Neural cell (in vitro differentiated cells): Measurements from ENCODE around the gene ALK. TPM values are rescaled to one million over a fixed set of nuclear protein-coding genes. Genes with fewer than 3 reads are reported as not detected.

ENCODE experiments used
- H2AFZ ChIP-seq: fragments of 200-600, 300-800 bp; sonication (generic), shearing (Covaris generic); 2 replicates; pipeline ENCODE4 v1.6.0; 2014; ENCODE audit warnings: low read depth, mild to moderate bottlenecking, antibody characterized with exemption, low read length, moderate library complexity
- H3F3A ChIP-seq: fragments of 200-600 bp; shearing (Covaris generic); 2 replicates; pipeline ENCODE4 v1.6.1; 2016; ENCODE audit warnings: mild to moderate bottlenecking, moderate library complexity, mixed read lengths, antibody characterized with exemption, low read length; ENCODE audit not compliant: insufficient read depth, poor library complexity, severe bottlenecking
- H3K27ac ChIP-seq: fragments of 200-600, 300-800 bp; sonication (generic), shearing (Covaris generic); 2 replicates; pipeline ENCODE4 v1.5.1; 2014; ENCODE audit warnings: mild to moderate bottlenecking, low read length, moderate library complexity
- H3K27me3 ChIP-seq: fragments of 300-800, 200-600 bp; sonication (generic), shearing (Covaris generic); 2 replicates; pipeline ENCODE4 v1.6.0; 2014; ENCODE audit warnings: mild to moderate bottlenecking, low read depth, low read length, moderate library complexity; ENCODE audit not compliant: insufficient read depth
- H3K36me3 ChIP-seq: fragments of 300-800, 200-600 bp; sonication (generic), shearing (Covaris generic); 2 replicates; pipeline ENCODE4 v1.5.1; 2014; ENCODE audit warnings: mild to moderate bottlenecking, antibody characterized with exemption, low read length, moderate library complexity; ENCODE audit not compliant: insufficient read depth
- H3K4me2 ChIP-seq: fragments of 300-800, 200-600 bp; sonication (generic), shearing (Covaris generic); 2 replicates; pipeline ENCODE4 v1.6.0; 2014; ENCODE audit warnings: mild to moderate bottlenecking, low read length
- H3K4me3 ChIP-seq: fragments of 300-800, 200-600 bp; sonication (generic), shearing (Covaris generic); 2 replicates; pipeline ENCODE4 v1.5.1; 2014; ENCODE audit warnings: mild to moderate bottlenecking, low read length, moderate library complexity
- H3K79me2 ChIP-seq: fragments of 200-600 bp; shearing (Covaris generic); replicated peaks from 2 replicates; pipeline ENCODE4 v1.6.0; 2014; ENCODE audit warnings: mild to moderate bottlenecking, low read length, moderate library complexity; ENCODE audit not compliant: insufficient read depth
- H3K9ac ChIP-seq: fragments of 300-800, 200-600 bp; sonication (generic), shearing (Covaris generic); 2 replicates; pipeline ENCODE4 v1.6.1; 2016; ENCODE audit warnings: mild to moderate bottlenecking, low read length, mixed read lengths
- H3K9me2 ChIP-seq: fragments of 200-600 bp; shearing (Covaris generic); 2 replicates; pipeline ENCODE4 v1.6.1; 2016; ENCODE audit warnings: mild to moderate bottlenecking, low read length, mixed read lengths; ENCODE audit not compliant: insufficient read depth
- H3K9me3 ChIP-seq: fragments of 200-600, 300-800 bp; sonication (generic), shearing (Covaris generic); 2 replicates; pipeline ENCODE4 v1.6.1; 2016; ENCODE audit warnings: mild to moderate bottlenecking, mixed run types, low read length, moderate library complexity, mixed read lengths
- H4K20me1 ChIP-seq: fragments of 200-600 bp; shearing (Covaris generic); 2 replicates; pipeline ENCODE4 v1.6.1; 2016; ENCODE audit warnings: mild to moderate bottlenecking, mixed run types; ENCODE audit not compliant: insufficient read depth
- CTCF ChIP-seq: fragments of 450-650 bp; IDR thresholded peaks from 2 replicates; pipeline ENCODE4 v1.5.1; 2014; ENCODE audit warnings: antibody characterized with exemption, mild to moderate bottlenecking, moderate library complexity; ENCODE audit not compliant: poor library complexity, severe bottlenecking
- EP300 ChIP-seq: fragments of 450-650 bp; conservative IDR thresholded peaks from 2 replicates; pipeline ENCODE4 v1.6.1; 2014; ENCODE audit warnings: antibody characterized with exemption, mild to moderate bottlenecking, moderate library complexity; ENCODE audit not compliant: poor library complexity, severe bottlenecking
- EZH2 ChIP-seq: fragments of 200-600, 300-800 bp; shearing (Covaris generic), sonication (generic); IDR thresholded peaks from 2 replicates; pipeline ENCODE4 v1.6.1; 2014; ENCODE audit warnings: antibody characterized with exemption, low read length, borderline replicate concordance, mild to moderate bottlenecking; ENCODE audit not compliant: insufficient read depth, poor library complexity, severe bottlenecking
- MXI1 ChIP-seq: fragments of 450-650 bp; conservative IDR thresholded peaks from 2 replicates; pipeline ENCODE4 v1.6.1; 2014; ENCODE audit warnings: antibody characterized with exemption, mild to moderate bottlenecking; ENCODE audit not compliant: poor library complexity, severe bottlenecking
- POLR2AphosphoS5 ChIP-seq: IDR thresholded peaks from 2 replicates; pipeline ENCODE4 v1.6.1; 2012
- RAD21 ChIP-seq: fragments of 450-650 bp; conservative IDR thresholded peaks from 2 replicates; pipeline ENCODE4 v1.6.1; 2014; ENCODE audit warnings: antibody characterized with exemption, mild to moderate bottlenecking, moderate library complexity
- SMC3 ChIP-seq: fragments of 450-650 bp; conservative IDR thresholded peaks from 2 replicates; pipeline ENCODE4 v1.6.1; 2014; ENCODE audit warnings: antibody characterized with exemption, mild to moderate bottlenecking, moderate library complexity; ENCODE audit not compliant: poor library complexity
- TAF1 ChIP-seq: IDR thresholded peaks from 2 replicates; pipeline ENCODE4 v1.6.1; 2012; ENCODE audit warnings: low read depth
- polyA plus RNA-seq: library from polyadenylated mRNA; depleted of rRNA; stranded (reverse); fragments of >200 nt; gene quantifications from 2 replicates; pipeline ENCODE4 v1.2.3, GENCODE V29; 2014
- TF ChIP-seq, protein P1 (sequence below): IDR thresholded peaks from 2 replicates; pipeline ENCODE4 v1.6.1; 2012; ENCODE audit warnings: borderline replicate concordance

Gene ALK
- polyA plus RNA-seq, 1 donor from 2014 or later = 7.1 TPM

DNA sequence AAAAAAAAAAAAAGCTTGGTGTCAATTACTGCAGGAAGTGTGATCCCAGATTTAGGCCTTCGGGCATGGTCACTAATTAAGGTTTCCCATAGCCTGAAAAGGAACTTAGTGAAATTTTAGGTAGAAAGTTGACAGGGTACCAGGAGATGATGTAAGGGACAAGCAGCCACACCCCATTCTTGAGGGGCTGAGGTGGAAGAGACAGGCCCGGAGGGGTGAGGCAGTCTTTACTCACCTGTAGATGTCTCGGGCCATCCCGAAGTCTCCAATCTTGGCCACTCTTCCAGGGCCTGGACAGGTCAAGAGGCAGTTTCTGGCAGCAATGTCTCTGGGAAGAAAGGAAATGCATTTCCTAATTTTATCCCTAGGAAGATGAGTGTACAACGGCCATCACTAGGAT, 711.8 kb downstream of the ALK start:
- Histone ChIP-seq H3K27ac (no peak overlapping the region), H3K9me2 (no peaks in the 10 kb centered on the region), H3K9me3 (no peaks in the 10 kb centered on the region), H3K4me2 (no peak overlapping the region), H3K9ac (no peak overlapping the region), H3K79me2 (no peaks in the 10 kb centered on the region), H3K36me3 (no peaks in the 10 kb centered on the region), H3F3A (no peaks in the 10 kb centered on the region), H3K27me3 (no peaks in the 10 kb centered on the region), H3K4me3 (no peak overlapping the region), H2AFZ (no peak overlapping the region), H4K20me1 (no peaks in the 10 kb centered on the region)
- TF ChIP-seq RAD21 (no peak), MXI1 (no peak), POLR2AphosphoS5 (no peak), EZH2 (no peak), SMC3 (no peak), EP300 (no peak), CTCF (no peak), TAF1 (no peak)
- TF ChIP-seq, protein P1, sequence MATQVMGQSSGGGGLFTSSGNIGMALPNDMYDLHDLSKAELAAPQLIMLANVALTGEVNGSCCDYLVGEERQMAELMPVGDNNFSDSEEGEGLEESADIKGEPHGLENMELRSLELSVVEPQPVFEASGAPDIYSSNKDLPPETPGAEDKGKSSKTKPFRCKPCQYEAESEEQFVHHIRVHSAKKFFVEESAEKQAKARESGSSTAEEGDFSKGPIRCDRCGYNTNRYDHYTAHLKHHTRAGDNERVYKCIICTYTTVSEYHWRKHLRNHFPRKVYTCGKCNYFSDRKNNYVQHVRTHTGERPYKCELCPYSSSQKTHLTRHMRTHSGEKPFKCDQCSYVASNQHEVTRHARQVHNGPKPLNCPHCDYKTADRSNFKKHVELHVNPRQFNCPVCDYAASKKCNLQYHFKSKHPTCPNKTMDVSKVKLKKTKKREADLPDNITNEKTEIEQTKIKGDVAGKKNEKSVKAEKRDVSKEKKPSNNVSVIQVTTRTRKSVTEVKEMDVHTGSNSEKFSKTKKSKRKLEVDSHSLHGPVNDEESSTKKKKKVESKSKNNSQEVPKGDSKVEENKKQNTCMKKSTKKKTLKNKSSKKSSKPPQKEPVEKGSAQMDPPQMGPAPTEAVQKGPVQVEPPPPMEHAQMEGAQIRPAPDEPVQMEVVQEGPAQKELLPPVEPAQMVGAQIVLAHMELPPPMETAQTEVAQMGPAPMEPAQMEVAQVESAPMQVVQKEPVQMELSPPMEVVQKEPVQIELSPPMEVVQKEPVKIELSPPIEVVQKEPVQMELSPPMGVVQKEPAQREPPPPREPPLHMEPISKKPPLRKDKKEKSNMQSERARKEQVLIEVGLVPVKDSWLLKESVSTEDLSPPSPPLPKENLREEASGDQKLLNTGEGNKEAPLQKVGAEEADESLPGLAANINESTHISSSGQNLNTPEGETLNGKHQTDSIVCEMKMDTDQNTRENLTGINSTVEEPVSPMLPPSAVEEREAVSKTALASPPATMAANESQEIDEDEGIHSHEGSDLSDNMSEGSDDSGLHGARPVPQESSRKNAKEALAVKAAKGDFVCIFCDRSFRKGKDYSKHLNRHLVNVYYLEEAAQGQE = no peak

DNA sequence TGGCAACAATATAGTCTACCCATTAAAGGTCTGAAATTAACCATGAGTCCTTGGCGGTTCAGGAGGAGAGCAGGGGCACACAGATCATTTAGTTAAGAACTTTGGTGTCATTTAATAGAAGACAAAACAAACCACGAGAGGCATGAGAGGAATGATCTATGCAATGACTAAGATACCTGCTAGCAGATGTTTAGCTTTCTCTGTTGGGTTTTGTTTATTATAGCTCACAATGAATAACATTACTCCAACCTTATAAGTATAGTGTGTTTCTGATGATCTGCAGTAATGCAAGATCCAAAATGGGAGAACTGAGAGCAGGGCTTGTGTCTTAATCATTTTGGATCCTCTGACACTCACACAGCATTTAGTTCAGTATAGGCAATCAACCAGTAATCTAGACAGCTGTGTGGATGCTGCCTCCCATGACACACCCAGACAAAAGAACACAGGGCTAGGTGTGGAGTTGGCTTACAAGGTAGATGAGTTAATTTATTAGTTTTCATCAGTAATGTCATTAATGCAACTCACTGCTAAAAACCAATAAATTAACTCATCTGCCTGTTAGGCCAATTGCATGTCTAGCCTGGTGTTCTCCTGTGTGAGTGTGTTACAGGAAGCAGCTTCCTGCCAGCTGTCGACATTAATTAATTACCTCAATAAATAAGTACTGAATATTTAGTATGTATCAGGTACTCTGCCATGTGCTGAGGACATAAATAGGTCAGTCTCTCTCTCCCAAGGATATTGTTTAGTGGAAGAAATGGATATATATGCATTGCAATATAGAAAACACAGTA, 713.8 kb downstream of the ALK start:
- Histone ChIP-seq H3K27ac (no peak overlapping the region), H3F3A (no peaks in the 10 kb centered on the region), H3K4me2 (no peak overlapping the region), H3K27me3 (no peaks in the 10 kb centered on the region), H3K4me3 (no peak overlapping the region), H3K9me3 (no peaks in the 10 kb centered on the region), H3K9ac (no peak overlapping the region), H3K9me2 (no peaks in the 10 kb centered on the region), H3K79me2 (no peaks in the 10 kb centered on the region), H3K36me3 (no peaks in the 10 kb centered on the region), H4K20me1 (no peaks in the 10 kb centered on the region), H2AFZ (no peak overlapping the region)
- TF ChIP-seq SMC3 (no peak), MXI1 (no peak), CTCF (no peak), EZH2 (no peak), EP300 (no peak), RAD21 (no peak), TAF1 (no peak), POLR2AphosphoS5 (no peak)
- TF ChIP-seq, protein P1 = no peak
